Neuronal stem cell (in vitro differentiated cells): ENCODE measurements around the gene TMA7.
"Not testable (repeated sequence)": the region's sequence is repeated elsewhere in the genome, so short reads cannot be mapped to it uniquely, and the experiment has no call there.

Experiments used
- DNase-seq: peaks from one replicate; pipeline ENCODE4 v3.0.0-alpha.2; 2013; ENCODE audit warnings: low spot score
- H2AFZ ChIP-seq: one replicate; pipeline ENCODE4 v1.6.1; 2013; ENCODE audit warnings: mild to moderate bottlenecking, low read length, inconsistent platforms
- H2AK5ac ChIP-seq: 2 replicates; pipeline ENCODE4 v1.6.1; 2013; ENCODE audit warnings: low read depth, mild to moderate bottlenecking, inconsistent platforms, low read length, moderate library complexity, mixed read lengths
- H2BK120ac ChIP-seq: 2 replicates; pipeline ENCODE4 v1.6.1; 2013; ENCODE audit warnings: low read depth, mild to moderate bottlenecking, inconsistent platforms, low read length, moderate library complexity, mixed read lengths
- H2BK12ac ChIP-seq: one replicate; pipeline ENCODE4 v1.6.1; 2013; ENCODE audit warnings: low read length, inconsistent platforms
- H2BK15ac ChIP-seq: 2 replicates; pipeline ENCODE4 v1.6.1; 2013; ENCODE audit warnings: mild to moderate bottlenecking, low read length, inconsistent platforms, mixed read lengths
- H2BK5ac ChIP-seq: one replicate; pipeline ENCODE4 v1.6.1; 2013; ENCODE audit warnings: inconsistent platforms, mild to moderate bottlenecking, low read length, moderate library complexity
- H3K14ac ChIP-seq: one replicate; pipeline ENCODE4 v1.6.1; 2013; ENCODE audit warnings: low read length, inconsistent platforms
- H3K18ac ChIP-seq: 2 replicates; pipeline ENCODE4 v1.6.1; 2013; ENCODE audit warnings: low read length, inconsistent platforms
- H3K23ac ChIP-seq: 2 replicates; pipeline ENCODE4 v1.6.1; 2013; ENCODE audit warnings: low read depth, mild to moderate bottlenecking, mixed read lengths, low read length, inconsistent platforms; ENCODE audit not compliant: poor library complexity
- H3K27ac ChIP-seq: replicated peaks from 3 replicates; pipeline ENCODE4 v1.5.1; 2013; ENCODE audit warnings: low read length, inconsistent platforms
- H3K27me3 ChIP-seq, 3 experiments: 2 replicates each; pipeline ENCODE4 v1.6.1; 2013; ENCODE audit warnings: low read length in 3 of 3, mild to moderate bottlenecking in 2 of 3, inconsistent platforms in 1 of 3, low read depth in 1 of 3, mixed read lengths in 1 of 3, moderate library complexity in 1 of 3; ENCODE audit not compliant: control insufficient read depth in 3 of 3, insufficient read depth in 3 of 3
- H3K36me3 ChIP-seq, 2 donors: replicated peaks in 1 of 2; 2 replicates each; pipeline ENCODE4 v1.6.1; 2013; ENCODE audit warnings: low read length in 2 of 2; ENCODE audit not compliant: control insufficient read depth in 2 of 2, insufficient read depth in 2 of 2
- H3K4ac ChIP-seq: 2 replicates; pipeline ENCODE4 v1.6.1; 2013; ENCODE audit warnings: inconsistent platforms, mild to moderate bottlenecking, low read length, moderate library complexity
- H3K4me1 ChIP-seq, 2 donors: 1 replicate in 1 of 2; 2 replicates in 1 of 2; pipeline ENCODE4 v1.6.1; 2013; ENCODE audit warnings: low read length in 2 of 2, low read depth in 1 of 2; ENCODE audit not compliant: control insufficient read depth in 2 of 2, insufficient read depth in 1 of 2
- H3K4me2 ChIP-seq: one replicate; pipeline ENCODE4 v1.6.1; 2013; ENCODE audit warnings: mild to moderate bottlenecking, low read length, inconsistent platforms; ENCODE audit not compliant: insufficient read depth, poor library complexity, severe bottlenecking
- H3K4me3 ChIP-seq, 2 donors: 2 replicates each; pipeline ENCODE4 v1.5.1; 2013; ENCODE audit warnings: low read length in 2 of 2, mild to moderate bottlenecking in 2 of 2, inconsistent platforms in 1 of 2, moderate library complexity in 1 of 2
- H3K79me1 ChIP-seq: one replicate; pipeline ENCODE4 v1.6.1; 2013; ENCODE audit warnings: low read depth, mild to moderate bottlenecking, inconsistent platforms, low read length, moderate library complexity
- H3K9ac ChIP-seq: one replicate; pipeline ENCODE4 v1.6.1; 2013; ENCODE audit warnings: mild to moderate bottlenecking, low read depth, low read length, inconsistent platforms; ENCODE audit not compliant: poor library complexity
- H3K9me3 ChIP-seq, 2 donors: replicated peaks in 1 of 2; 2 replicates each; pipeline versions ENCODE3 to v1.6.1; 2013; ENCODE audit warnings: low read length in 2 of 2, mild to moderate bottlenecking in 2 of 2, inconsistent platforms in 1 of 2, low read depth in 1 of 2, mixed read lengths in 1 of 2, moderate library complexity in 1 of 2; ENCODE audit not compliant: control insufficient read depth in 2 of 2, insufficient read depth in 1 of 2
- H4K8ac ChIP-seq: one replicate; pipeline ENCODE4 v1.6.1; 2013; ENCODE audit warnings: low read depth, mild to moderate bottlenecking, inconsistent platforms, low read length, moderate library complexity
- H4K91ac ChIP-seq: one replicate; pipeline ENCODE4 v1.6.1; 2013; ENCODE audit warnings: low read length, low read depth, mild to moderate bottlenecking, inconsistent platforms; ENCODE audit not compliant: poor library complexity
- WGBS, 2 donors: extraction: QIAGEN DNeasy Blood & Tissue Kit; methylation state at CpG; one replicate each; pipeline ENCODE4 v1.1.7; 2013; ENCODE audit warnings: missing lambda C conversion rate in 2 of 2, mixed read lengths in 1 of 2; ENCODE audit not compliant: insufficient read length in 2 of 2, insufficient replicate concordance in 1 of 2; ENCODE audit errors: extremely low coverage in 2 of 2; 5-methylcytosine and 5-hydroxymethylcytosine counted together

Gene TMA7

GRCh38 chr3:48478626-48479555 lies 38.8 kb downstream of the TMA7 start:
- Histone ChIP-seq H3K27me3 (no peaks in the 10 kb centered on the region), H2BK120ac (no peak overlapping the region), H3K36me3 (peaks cover 0 to 8% of the 10 kb centered on the region in 2 donors), H3K18ac (no peak overlapping the region), H3K14ac (no peak overlapping the region), H2BK15ac (no peak overlapping the region), H3K9me3 (no peaks in the 10 kb centered on the region), H2BK12ac (no peak overlapping the region), H4K8ac (no peak overlapping the region), H3K4me2 (no peak overlapping the region), H2BK5ac (no peak overlapping the region), H3K9ac (no peak overlapping the region), H4K91ac (no peak overlapping the region), H2AK5ac (no peak overlapping the region), H2AFZ (no peak overlapping the region), H3K23ac (no peak overlapping the region), H3K4me3 (no peak overlapping the region), H3K79me1 (peaks cover 3% of the 10 kb centered on the region), H3K27ac (no peak overlapping the region), H3K4me1 (peaks cover 7% of the 10 kb centered on the region in 2 donors), H3K4ac (no peak overlapping the region)
- no peak for DNase-seq
- WGBS, 2 donors, result no CpG with 5 or more reads among the region's 19 CpGs

DNA sequence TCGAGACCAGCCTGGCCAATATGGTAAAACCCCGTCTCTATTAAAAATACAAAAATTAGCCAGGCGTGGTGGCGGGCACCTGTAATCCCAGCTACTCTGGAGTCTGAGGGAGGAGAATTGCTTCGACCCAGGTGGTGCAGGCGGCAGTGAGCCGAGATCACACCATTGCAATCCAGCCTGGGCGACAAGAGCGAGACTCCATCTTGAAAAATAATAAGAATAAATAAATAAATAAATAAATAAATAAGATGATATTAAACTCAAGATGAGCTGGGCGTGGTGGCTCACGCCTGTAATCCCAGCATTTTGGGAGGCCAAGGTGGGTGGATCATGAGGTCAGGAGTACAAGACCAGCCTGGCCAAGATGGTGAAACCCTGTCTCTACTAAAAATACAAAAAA lies 40.8 kb downstream of the TMA7 start:
- H3K27ac ChIP-seq, H3K23ac ChIP-seq, DNase-seq, H3K18ac ChIP-seq, H2BK120ac ChIP-seq, H3K4me2 ChIP-seq, H3K14ac ChIP-seq, H3K4me1 ChIP-seq, H2BK12ac ChIP-seq, H3K9ac ChIP-seq, H2AK5ac ChIP-seq, H3K9me3 ChIP-seq, H3K36me3 ChIP-seq, H3K79me1 ChIP-seq, H3K4me3 ChIP-seq, H4K8ac ChIP-seq, H4K91ac ChIP-seq, H2AFZ ChIP-seq, H2BK5ac ChIP-seq, H3K27me3 ChIP-seq, H2BK15ac ChIP-seq, H3K4ac ChIP-seq: not testable (repeated sequence)
- no CpG with 5 or more reads among the region's 11 CpGs for WGBS, 2 donors

GRCh38 chr3:48482822-48483221 lies 42.8 kb downstream of the TMA7 start:
- not testable (repeated sequence) for H2BK12ac ChIP-seq, H3K4me2 ChIP-seq, H2AFZ ChIP-seq, H3K4ac ChIP-seq, H4K91ac ChIP-seq, H3K14ac ChIP-seq, H3K9me3 ChIP-seq, H4K8ac ChIP-seq, H3K27me3 ChIP-seq, H3K18ac ChIP-seq, H2BK120ac ChIP-seq, H3K36me3 ChIP-seq, H3K4me3 ChIP-seq, H3K27ac ChIP-seq, H3K79me1 ChIP-seq, H2AK5ac ChIP-seq, H3K4me1 ChIP-seq, DNase-seq, H2BK15ac ChIP-seq, H3K9ac ChIP-seq, H3K23ac ChIP-seq, H2BK5ac ChIP-seq
- no CpG with 5 or more reads among the region's 6 CpGs for WGBS, 2 donors

- H3K27ac ChIP-seq, result no peak overlapping the region
- H3K9ac ChIP-seq, result no peak overlapping the region
- no peaks in the 10 kb centered on the region for H3K4me1 ChIP-seq
- H3K14ac ChIP-seq, result no peak overlapping the region
- no peaks in the 10 kb centered on the region for H3K36me3 ChIP-seq
- H3K23ac ChIP-seq, result no peak overlapping the region
- no CpG with 5 or more reads among the region's 5 CpGs for WGBS, 2 donors
- no peak overlapping the region for H2BK5ac ChIP-seq
- no peaks in the 10 kb centered on the region for H3K27me3 ChIP-seq
- H3K9me3 ChIP-seq, result no peaks in the 10 kb centered on the region
- no peak overlapping the region for H2AFZ ChIP-seq
- no peak overlapping the region for H2BK12ac ChIP-seq
- no peak overlapping the region for H2AK5ac ChIP-seq
- no peak overlapping the region for H2BK15ac ChIP-seq
- H3K4me2 ChIP-seq, result no peak overlapping the region
- H2BK120ac ChIP-seq, result no peak overlapping the region
- H4K8ac ChIP-seq, result no peak overlapping the region
- no peak overlapping the region for H3K18ac ChIP-seq
- H3K79me1 ChIP-seq, result no peaks in the 10 kb centered on the region
- no peak overlapping the region for H4K91ac ChIP-seq
- H3K4me3 ChIP-seq, result no peak overlapping the region
- no peak overlapping the region for H3K4ac ChIP-seq
- DNase-seq, result no peak
Observed at GRCh38 chr3:48486952-48487351, 46.9 kb downstream of the TMA7 start.
